GM18517 (cell line): ENCODE results near the gene CCDC28A.
"Not testable (repeated sequence)": the region's sequence is repeated elsewhere in the genome, so short reads cannot be mapped to it uniquely, and the experiment has no call there.

Experiments
- ATAC-seq: cut with Tn5 transposase; IDR thresholded peaks from one replicate; pipeline ENCODE4 v1.9.1; 2021; ENCODE audit warnings: mild to moderate bottlenecking, moderate library complexity; ENCODE audit not compliant: unreplicated experiment

Gene CCDC28A

DNA sequence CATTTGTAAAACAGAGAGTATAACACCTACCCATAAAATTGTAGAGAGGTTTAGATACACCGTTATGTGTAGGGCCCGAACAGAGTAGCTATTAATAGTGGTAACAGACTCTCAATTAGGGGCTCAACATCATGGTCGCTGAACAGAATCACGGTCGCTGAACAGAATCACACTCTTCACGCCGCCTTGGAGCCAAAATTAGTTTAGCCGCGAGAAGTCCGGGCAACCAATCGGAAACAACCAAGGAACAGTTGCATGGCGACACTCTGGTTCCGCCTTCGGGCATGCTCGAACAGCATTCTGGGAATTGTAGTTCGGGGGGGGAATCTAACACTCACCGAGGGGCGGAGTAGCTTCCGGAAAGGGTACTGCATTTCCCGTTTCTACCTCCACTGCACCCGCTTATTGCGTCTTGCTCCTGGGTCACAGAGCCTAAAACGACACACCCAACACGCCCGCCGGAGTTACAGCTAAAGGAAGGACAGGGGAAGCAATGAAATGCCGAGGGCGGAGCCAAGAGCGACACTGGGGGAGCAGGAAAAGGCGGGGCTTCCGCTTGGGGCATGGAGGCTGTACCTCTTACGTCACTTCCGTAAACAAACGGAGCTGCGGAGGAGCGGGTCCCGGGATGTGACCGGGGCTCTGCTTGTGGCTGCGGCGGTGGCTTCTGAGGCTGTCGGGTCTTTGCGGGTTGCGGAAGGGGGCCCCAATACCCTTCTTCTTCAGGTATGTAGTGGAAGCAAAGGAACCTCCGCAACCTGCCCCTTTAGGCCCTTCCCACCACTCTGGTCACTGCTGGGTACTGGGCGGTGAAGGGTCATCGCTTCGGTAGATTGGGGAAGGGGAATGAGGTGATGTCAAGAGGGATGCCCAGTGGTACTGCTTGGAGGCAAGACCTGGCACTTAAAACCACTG lies at the start of gene CCDC28A:
TSS of gene CCDC28A (plus strand) at position 593 of the 915 bp plus-strand sequence. CDS start 2,352 bp downstream, outside the sequence.
- ATAC-seq = peak; percentile 86

DNA sequence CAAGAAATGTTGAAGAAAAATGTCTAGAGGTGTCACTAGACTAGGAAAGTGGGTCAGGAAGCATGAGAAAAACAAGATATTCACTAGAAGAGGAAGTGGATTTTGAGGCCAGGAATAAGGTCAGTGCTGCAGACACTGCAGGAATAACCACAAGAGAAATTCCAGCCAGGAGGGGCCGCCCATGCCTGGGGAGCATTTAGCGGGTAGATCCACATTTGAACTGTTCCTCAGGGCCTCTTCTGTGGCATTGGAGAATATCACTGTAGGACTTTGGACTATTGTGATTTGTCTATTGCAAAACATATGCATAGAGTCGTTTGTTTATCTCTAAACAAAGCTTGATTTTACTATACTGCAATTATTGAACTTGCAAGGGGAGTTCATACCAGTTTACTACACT lies 49.6 kb upstream of the CCDC28A start:
- ATAC-seq = no peak

DNA sequence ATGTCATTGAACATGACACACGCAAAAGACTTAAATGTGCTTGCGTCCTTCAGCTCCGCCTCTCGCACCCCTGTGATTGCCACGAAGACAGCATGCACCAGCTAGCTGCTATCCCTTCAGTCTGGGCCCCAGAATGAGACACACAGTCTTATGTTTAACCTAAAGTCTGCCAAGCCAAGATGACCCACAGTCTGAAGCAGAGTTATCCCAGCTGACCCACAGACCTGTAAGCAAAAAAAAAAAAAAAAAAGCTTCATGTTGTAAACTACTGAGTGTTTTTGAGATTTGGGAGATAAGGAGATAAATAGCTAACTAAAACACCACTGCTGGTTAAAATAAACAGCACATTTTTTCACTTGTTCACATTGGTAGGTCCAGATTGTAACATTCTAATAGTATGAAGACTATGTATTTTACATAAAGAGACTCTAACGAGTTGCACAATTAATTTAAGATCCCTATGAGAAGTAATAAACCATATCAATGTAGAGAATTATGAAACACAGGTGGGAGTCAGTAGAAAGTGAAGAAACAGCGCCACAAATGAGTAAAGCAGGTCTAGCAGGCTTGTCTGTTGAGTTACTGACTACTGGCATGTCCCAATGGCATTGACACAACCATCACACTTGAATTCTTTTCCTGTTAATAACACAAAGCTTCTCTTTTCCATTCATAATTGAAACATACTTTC lies 47.4 kb upstream of the CCDC28A start:
- no peak for ATAC-seq

DNA sequence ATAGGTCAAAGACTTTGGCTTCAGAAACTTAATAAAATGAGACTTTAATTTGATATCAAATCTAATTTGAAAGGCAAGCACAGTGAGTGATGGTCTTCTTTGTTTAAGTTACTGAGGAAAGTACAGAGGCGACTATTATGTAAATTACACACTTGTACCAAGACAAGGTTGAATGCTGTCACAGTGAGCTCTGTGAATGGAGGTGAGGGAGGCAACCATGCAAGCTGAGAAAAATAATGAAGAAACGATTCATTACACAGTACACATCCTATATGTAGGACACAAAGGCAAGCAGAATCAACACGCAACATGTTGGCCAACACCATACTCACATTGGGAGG lies 46.8 kb upstream of the CCDC28A start:
- no peak for ATAC-seq

DNA sequence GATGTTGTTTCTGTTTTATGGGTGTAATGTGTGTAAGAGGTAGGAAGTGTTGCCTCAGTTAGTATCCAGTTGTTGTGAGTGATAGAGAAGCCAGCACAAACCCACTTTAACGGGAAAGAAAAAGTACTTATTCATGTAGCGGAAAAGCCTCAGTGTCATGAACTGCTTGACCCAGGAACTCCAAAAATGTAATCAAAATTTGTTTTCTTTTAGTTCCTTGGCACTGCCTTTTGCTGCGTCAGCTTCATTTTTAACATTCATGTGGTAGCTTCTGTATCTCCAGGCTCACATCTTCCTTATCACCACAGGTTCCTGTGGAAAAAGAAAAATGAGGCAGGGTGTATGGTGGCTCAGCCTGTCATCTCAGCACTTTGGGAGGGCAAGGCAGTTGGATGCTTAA lies 46.4 kb upstream of the CCDC28A start:
- no peak for ATAC-seq

DNA sequence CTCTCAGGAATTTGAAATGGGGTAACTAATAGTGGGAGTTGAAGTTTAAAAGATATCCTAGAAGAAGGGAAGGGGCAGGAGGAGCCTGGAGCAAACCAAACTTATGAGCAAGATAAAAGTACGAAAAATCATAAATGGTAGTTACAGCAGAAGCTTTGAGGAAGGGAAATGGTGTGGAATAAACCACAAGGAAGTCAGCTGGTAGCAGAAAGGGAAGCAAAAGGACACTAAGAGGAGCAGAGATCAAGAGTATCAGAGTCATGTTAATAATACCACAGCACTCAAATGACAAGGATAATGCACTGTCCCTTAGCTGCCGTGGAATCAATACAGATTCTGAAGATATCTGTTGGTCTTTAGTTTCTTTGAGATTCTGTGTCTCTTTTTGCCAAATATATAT lies 44.9 kb upstream of the CCDC28A start:
- no peak for ATAC-seq

DNA sequence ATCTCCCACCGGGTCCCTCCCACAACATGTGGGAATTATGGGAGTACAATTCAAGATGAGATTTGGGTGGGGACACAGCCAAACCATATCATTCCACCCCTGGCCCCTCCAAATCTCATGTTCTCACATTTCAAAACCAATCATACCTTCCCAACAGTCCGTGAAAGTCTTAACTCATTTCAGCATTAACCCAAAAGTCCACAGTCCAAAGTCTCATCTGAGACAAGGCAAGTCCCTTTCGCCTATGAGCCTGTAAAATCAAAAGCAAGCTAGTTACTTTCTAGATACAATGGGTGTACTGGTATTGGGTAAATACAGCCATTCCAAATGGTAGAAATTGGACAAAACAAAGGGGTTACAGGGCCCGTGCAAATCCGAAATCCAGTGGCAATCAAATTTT lies 43.5 kb upstream of the CCDC28A start:
- ATAC-seq = not testable (repeated sequence)

DNA sequence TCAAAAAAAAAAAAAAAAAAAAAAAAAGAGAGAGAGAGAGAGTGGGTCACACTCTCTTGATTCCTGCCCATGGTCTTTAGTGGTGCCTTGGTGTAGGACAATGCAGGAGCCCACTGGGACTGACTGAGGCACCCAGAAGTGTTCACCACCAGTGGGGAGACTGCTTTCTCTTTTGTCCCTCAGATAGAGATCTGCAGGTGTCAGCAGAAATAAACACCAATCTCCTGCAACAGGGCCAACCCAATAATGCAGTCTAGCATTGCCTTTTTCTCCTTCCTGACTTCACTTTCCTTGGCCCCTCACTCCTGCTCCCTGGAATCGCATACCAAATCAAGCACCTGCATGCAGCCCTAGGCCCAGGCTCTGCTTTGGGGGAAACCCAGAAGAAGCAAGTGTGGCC lies 39.0 kb upstream of the CCDC28A start:
- no peak for ATAC-seq

DNA sequence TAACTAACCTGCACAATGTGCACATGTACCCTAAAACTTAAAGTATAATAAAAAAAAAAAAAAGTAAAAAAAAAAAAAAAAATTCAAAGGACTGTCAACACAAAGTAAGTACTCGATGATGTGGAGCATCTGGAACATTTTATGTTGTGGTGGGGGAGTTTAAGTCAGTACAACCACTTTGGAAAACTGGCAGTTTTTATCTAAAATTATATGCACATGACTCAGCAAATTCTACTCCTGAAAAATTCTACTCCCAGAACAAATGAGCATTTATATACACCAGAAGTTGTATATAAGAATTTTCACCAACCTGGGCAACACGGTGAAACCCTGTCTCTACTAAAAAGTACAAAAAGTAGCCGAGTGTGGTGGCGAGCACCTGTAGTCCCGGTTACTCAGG lies 36.9 kb upstream of the CCDC28A start:
- ATAC-seq = no peak

DNA sequence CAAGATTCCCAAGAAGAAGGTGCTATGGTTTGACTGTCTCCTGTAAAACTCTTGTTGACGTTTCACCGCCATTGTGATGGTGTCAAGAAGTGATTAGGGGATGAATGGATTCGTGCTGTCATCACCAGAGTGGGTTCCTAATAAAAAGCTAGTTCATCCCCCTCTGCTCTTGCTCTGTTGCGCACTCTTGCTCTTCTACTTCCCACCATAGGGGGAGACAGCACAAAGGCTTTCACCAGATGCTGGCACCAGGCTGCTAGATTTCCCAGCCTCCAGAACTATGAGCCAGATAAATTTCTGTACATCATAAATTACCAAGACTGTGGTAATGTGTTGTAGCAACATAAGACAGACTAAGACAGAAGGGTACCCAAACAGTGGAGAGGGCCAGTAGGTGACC lies 21.6 kb upstream of the CCDC28A start:
- ATAC-seq = no peak

DNA sequence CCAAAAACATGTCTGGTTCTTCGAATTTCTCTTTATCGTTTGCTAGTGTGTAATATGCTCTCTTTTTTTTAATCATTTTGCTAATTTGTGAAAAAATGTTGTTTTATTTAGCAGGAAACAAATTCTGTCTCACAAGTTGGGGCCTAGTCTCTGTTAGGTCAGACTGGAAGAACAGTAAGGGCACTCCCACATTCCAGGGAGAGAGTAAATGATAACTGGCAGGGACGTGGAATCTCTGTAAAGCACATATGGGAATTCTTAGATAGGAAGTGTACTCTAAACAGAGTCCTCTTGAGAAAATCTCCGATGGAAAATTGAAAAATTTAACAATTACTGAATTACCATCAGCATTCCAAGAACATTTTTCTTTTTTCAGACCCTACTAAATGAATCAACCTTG lies 16.4 kb upstream of the CCDC28A start:
- ATAC-seq = no peak

DNA sequence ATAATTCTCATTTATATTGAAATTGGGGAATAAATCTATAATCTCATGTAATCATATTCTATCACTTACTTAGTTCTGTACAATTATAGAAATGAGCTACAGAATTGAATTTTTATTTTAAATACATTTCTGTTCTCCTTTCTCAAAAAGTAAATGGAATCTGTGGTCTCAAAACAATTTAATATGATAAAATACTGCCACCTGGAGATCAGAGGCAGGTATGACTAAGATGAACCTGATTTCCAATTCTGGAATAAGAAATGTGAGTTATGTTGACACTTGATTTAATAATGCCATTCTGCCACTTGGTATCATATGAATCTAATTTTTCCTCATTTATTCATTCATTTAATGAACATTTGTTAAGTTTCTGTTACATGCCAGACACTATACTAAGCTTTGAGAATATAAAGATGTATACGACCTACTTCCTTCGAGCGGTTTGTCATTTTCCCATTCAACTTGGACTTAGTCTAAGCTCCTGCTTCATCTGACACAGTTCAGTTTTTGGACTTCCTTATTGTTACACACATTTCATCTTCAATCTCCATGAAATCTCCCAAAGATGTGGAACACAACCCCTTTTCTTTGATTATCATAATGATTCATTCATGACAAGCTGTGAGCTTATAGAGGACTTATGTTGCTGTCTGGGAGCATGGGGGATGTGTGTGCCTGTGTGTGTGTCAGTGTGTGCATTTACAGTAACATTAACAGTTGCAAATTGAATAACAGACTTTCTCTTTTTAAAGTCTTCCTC lies 7.5 kb upstream of the CCDC28A start:
- ATAC-seq = no peak

DNA sequence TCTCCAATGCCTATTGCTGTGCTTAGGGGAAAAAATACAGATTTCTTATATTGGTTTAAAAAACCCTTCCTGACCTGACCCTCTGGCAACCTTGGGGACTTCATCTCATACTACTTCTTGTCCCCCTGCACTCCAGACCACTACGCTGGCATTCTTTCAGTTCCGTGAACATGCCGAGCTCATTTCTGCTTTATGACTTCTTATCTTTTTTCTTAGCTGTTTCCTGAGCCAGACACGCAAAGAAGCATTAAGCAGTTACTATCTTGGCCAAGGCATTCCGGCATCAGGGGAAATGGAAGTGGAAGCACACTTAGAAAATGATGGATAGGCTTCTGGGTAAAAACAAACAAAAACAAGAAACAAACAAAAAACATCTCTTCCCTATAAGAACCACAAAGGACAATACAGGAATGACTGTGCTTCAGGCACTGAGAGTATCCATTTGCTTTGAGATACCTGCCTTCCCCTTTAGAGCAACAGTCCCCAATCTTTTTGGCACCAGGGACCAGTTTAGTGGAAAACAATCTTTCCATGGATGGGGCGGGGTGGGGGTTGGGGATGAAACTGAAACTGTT lies 4.4 kb upstream of the CCDC28A start:
- ATAC-seq = no peak

DNA sequence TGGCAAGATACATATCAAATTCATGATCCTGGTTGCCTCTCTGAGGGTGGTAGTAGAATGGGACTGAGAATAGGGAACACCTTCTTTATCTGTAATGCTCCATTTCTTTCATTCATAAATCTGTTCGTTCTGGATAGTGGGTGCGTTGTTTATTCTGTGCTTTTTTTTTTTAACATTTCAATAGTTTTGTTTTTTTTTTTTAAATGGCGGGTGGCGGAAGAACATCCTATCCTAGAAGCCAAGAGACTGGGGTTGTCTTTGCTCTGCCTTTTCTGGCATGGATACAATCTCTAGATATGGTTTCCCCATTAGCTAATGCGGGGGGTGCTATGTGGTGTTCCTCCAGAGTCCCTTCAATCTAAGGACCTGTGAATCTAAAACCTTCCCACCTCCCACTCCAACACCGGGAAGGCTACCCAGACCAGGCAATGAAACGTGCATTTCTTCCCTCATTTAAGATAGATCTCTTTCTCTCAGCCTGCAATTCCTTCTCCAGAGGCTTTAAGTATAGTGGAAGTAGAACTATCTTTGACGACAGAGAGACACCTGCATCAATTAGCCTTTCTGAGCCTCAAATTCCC lies 883 bp upstream of the CCDC28A start:
- ATAC-seq = peak; percentile 3

DNA sequence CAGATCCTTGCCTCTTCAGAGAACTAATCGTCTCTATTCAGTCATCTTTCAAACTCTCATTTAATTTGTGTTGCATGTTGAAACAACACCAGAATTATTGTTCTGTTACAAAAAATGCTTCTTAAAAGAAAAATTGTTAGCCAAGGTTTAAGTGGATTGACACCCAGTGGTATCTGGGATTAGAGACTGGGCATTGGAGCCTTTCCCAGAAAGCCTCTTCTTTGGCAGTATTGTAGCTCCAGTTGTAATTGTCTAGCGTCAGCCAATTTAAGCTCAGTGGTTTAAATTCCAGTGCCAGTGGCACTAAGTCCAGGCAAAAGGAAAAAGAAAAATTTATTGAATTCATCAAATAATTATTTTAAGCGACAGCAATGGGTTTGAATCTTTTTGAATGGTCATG lies 801 bp downstream of the CCDC28A start:
- ATAC-seq = no peak

DNA sequence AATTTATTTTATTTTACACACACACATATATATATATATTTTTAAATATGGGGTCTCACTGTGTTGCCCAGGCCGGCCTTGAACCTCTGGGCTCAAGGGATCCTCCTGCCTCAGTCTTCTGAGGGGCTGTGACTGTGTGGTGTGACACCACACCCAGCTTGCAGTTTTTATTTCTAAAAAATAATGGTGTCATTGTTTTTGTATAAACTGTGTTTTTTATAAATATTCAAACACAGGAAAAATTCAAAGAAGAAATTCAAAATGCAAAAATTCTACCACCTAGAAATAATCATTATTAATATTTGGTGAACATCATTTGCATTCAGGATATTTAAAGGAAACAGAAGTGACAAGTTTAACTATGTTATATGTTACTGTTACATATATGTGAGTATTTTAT lies 3.1 kb downstream of the CCDC28A start:
- ATAC-seq = no peak

DNA sequence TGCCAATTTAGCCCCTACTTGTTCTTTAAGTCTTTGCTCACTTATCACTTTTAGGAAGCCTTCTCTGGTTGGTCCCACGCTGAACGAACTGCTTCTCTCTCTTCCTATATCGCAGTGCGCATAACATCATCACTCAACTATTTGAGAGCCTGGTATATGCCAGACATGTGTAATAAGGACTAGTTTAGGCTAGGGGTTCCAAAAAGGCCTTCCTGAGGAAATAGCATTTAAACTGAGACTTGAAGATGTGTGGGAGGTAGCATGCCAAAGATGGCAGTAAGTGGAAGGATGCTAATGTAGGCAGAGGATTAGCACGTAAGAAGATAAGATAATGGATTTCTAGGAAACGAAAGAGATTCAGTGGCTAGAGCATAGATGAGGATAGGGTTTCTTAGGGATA lies 4.8 kb downstream of the CCDC28A start:
- no peak for ATAC-seq

DNA sequence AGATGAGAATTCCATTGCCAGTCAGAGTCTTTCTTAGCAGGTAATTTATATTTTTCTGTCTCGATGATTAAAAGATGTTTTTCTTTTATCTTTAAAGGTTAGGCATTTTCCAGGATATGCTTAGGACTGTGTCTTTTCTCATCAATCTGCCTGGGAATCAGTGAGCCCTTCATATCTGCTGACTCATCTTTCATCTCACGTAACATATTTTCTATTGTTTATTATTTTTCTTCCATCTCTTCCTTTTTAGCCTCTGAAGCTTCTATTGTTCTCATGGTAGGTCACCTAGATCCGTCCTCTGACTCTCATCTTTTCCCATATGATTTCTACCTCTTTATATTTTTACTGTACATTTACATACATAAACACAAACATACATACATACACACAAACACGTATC lies 8.7 kb downstream of the CCDC28A start:
- ATAC-seq = no peak

DNA sequence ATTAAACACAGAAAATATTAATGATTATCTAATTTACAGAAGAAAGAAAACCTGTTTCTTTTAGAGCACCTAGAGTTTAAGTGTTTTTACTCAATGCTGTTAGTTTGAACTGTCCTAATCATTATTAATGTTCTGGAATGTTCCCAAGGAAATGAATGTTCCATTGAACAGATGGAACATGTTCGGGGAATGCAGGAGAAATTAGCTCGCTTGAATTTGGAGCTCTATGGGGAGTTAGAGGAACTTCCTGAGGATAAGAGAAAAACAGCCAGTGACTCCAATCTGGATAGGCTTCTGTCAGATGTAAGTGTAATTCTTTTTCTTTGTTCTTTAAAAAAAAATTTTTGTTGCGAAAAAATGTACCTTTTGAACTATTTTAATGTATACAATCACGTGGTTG lies 11.5 kb downstream of the CCDC28A start:
- no peak for ATAC-seq

DNA sequence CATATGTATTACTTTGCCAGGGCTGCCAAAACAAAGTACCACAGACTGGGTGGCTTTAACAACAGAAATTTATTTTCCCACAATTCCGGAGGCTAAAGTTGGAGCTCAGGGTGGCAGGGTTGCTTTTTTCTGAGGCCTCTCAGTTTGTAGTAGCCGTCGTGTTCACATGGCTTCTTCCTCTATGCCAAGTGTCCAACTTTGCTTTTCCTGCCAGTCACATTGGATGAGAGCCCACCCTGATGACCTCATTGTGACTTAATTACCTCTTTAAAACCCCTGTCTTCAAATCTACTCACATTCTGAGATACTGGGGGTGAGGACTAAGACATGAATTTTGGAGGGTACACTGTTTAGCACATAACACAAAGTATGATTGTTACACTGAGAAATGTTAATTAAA lies 12.4 kb downstream of the CCDC28A start:
- ATAC-seq = no peak

DNA sequence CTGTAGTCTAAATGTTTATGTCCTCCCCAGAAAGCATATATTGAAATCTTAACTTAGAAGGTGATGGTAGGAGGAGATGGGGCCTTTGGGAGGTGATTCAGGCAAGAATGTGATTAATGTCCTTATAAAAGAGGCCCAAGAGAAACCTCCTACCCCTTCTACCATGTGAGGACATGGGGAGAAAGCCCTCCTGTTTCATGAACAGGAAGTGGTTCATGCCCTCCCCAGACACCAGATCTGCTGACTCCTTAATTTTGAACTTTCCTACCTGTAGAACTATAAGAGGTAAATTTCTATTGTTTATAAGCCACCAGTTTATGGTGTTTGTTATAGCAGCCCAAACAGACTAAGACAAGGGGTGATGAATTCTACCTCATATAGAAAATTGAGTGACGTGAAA lies 13.6 kb downstream of the CCDC28A start:
- no peak for ATAC-seq
